GM21423 (cell line): ENCODE data around the gene CES3.
"Not testable (repeated sequence)": the region's sequence is repeated elsewhere in the genome, so short reads cannot be mapped to it uniquely, and the experiment has no call there.

Experiments used
- ATAC-seq: cut with Tn5 transposase; IDR thresholded peaks from one replicate; pipeline ENCODE4 v1.9.1; 2021; ENCODE audit warnings: mild to moderate bottlenecking, moderate library complexity; ENCODE audit not compliant: unreplicated experiment

CES3 gene

DNA sequence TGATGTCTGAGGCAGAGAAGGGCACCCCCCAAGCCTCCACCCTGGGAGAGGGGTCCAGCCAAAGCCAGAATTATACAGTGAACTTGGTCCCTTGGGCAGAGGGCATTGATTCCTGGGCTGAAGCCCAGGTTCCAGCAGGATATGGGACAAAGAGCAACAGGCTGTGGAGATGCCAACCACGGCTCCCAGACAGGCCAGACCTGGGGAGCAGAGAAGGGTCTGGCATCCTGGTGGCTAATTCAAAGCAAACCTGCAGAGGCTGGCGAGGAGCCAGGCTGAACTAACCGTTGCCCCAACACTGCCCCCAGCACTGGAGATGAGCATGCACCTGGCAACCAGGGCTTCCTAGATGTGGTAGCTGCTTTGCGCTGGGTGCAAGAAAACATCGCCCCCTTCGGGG, 3.0 kb downstream of the CES3 start:
- no peak for ATAC-seq

DNA sequence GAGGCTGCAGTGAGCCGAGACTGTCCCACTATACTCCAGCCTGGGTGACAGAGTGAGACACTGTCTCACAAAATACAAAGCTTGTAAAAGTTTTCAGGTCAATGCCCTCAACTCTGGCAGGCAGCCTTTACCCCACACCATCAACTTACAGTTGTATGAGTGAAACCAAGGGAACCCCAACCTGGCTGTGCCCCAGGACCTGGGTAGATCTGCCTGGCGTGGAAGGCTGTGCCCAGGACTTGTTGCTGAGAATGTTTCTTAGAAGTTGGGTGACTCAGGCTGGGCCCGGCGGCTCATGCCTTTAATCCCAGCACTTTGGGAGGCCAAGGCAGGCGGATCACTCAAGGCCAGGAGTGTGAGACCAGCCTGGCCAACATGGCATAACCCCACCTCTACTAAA, 7.8 kb downstream of the CES3 start:
- ATAC-seq, result no peak

GRCh38 chr16:66970775-66971720, 10.0 kb downstream of the CES3 start:
- ATAC-seq, result no peak

DNA sequence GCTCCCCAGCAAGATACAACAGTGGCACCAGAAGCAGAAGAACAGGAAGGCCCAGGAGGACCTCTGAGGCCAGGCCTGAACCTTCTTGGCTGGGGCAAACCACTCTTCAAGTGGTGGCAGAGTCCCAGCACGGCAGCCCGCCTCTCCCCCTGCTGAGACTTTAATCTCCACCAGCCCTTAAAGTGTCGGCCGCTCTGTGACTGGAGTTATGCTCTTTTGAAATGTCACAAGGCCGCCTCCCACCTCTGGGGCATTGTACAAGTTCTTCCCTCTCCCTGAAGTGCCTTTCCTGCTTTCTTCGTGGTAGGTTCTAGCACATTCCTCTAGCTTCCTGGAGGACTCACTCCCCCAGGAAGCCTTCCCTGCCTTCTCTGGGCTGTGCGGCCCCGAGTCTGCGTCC, 11.9 kb downstream of the CES3 start:
- ATAC-seq, result no peak

- no peak for ATAC-seq
Observed at GRCh38 chr16:66973716-66974115, 12.7 kb downstream of the CES3 start.

- not testable (repeated sequence) for ATAC-seq
Observed at GRCh38 chr16:66974156-66974931, 13.3 kb downstream of the CES3 start.

GRCh38 chr16:66974932-66975246, 13.8 kb downstream of the CES3 start:
- ATAC-seq, result not testable (repeated sequence)

GRCh38 chr16:66975302-66975893, 14.3 kb downstream of the CES3 start:
- ATAC-seq, result no peak

DNA sequence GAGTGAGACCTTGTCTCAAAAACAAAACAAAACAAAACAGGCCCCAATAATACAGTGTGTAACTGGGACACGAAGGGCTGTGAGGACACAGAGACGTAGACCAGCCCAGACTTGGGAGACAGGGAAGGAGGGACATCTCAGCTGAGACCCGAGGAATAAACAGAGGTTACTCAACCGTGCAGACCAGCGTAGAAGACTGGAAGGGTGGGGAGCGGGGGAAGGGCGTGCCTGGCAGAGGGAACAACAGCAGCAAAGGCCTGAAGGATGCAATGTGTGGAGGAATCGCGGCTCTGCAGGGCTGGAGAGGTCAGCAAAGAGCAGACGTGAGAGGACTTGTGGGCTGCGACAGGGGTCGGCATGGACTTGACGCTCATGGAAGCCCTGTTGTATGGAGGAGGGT, 15.7 kb downstream of the CES3 start:
- ATAC-seq, result no peak

- ATAC-seq, result no peak
Observed at GRCh38 chr16:66977341-66978113, 16.5 kb downstream of the CES3 start.

DNA sequence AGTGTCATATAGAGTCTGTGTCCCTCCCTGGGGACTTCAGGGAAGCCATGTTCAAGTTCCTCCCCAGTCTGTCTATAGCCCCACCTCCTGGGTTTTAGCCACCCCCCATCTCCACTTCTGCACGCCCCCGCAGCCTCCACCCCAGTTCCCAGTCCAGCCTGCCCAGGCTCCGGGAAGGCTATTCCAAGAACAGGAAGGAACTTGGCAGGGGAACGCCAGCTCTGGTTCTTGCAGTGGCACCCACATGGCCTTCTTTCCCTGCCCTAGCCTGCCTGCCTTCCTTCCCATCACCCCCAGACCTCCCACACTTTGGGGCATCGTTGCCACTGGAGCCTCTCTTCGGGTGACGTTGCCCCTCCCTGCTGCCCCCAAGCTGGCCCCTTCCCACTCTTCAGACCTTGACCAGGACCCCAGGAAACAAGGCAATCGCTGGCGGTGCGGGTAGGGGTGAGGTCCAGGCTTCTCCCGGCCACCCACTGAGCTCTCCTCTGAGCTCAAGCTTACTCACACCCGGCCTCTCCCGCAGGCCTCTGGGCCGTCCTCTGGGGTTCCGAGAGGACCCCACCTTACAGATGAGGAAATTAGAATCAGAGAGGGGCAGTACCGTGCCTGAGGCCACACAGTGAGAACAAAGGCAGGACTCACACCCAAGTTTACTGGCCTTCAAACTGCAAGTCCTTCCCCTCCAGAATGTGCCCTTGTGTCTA, 18.1 kb downstream of the CES3 start:
- no peak for ATAC-seq

- ATAC-seq, result no peak
Observed at GRCh38 chr16:66983033-66983432, 22.0 kb downstream of the CES3 start.

GRCh38 chr16:66984892-66985311, 23.8 kb downstream of the CES3 start:
- ATAC-seq, result no peak

GRCh38 chr16:66986559-66986958, 25.5 kb downstream of the CES3 start:
- ATAC-seq, result no peak

DNA sequence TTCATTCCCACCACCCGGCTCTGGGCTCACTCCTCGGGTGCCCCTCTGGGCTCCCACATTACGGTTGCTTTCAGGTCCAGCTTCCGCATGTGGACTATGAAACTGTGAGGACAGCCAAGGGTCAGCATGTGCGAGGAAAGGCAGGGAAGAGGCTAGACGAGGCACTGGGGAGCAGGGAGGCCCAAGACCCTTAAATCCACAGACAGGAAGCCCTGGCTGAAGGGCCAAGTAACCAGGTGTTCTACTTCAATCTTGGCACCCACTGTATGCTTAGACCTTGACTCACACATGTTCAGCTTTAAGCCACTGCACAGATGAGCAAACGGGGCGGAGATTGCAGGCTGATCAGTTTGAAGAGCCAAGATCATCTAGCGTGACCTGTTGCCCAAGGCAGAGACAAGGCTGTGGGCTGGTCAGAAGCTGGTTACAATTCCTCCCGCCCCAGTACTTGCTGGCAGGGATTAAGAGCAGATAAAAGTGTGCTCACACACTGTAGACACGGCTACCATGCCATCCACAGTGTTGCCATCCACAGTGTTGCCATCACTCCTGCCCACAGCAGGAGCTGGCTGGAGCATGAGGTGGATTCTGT, 27.2 kb downstream of the CES3 start, which contains the start of gene CES4A:
CES4A (plus strand) TSS at position 393 of the 592 bp plus-strand sequence; CDS start at position 577, 184 bp downstream.
- ATAC-seq, result no peak

- no peak for ATAC-seq
Observed at GRCh38 chr16:66991545-66992077, 30.5 kb downstream of the CES3 start.

DNA sequence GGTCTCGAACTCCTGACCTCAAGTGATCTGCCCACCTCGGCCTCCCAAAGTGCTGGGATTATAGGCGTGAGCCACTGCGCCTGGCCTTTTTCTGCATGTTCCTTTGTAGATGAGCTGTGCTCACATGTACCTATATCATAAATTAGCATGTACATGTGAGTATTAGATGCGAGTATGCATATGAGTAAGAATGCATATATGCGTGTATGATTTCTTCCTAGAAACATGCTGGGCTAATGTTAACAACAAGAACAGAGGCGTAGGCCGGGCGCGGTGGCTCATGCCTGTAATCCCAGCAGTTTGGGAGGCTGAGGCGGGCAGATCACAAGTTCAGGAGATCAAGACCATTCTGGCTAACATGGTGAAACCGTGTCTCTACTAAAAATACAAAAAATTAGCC, 32.5 kb downstream of the CES3 start:
- not testable (repeated sequence) for ATAC-seq

GRCh38 chr16:66996324-66996982, 35.4 kb downstream of the CES3 start:
- no peak for ATAC-seq

GRCh38 chr16:66996983-66997358, 35.9 kb downstream of the CES3 start:
- ATAC-seq, result no peak
